T-helper 1 cell treated with Interleukin-12 subunit alpha and Interleukin-12 subunit beta and Interleukin-4 antibody, amounts not matched to agents 30 μg/mL and 1 μg/mL, for 36 hours (primary cell): ENCODE results near the gene PRR16.
"Not testable (repeated sequence)": the region's sequence is repeated elsewhere in the genome, so short reads cannot be mapped to it uniquely, and the experiment has no call there.

ENCODE experiments used
- H3K27ac Mint-ChIP-seq: one replicate; pipeline ENCODE4 v1.8.0; 2021; ENCODE audit warnings: mild to moderate bottlenecking, mixed read lengths
- H3K27me3 Mint-ChIP-seq: one replicate; pipeline ENCODE4 v1.8.0; 2021; ENCODE audit warnings: low read depth, mixed read lengths
- H3K36me3 Mint-ChIP-seq: one replicate; pipeline ENCODE4 v1.8.0; 2021; ENCODE audit warnings: low read depth, mixed read lengths
- H3K4me1 Mint-ChIP-seq: one replicate; pipeline ENCODE4 v1.8.0; 2021; ENCODE audit warnings: low read depth, mixed read lengths
- H3K4me3 Mint-ChIP-seq: one replicate; pipeline ENCODE4 v1.8.0; 2021; ENCODE audit warnings: mild to moderate bottlenecking, moderate library complexity, mixed read lengths
- H3K9me3 Mint-ChIP-seq: one replicate; pipeline ENCODE4 v1.8.0; 2021; ENCODE audit warnings: mixed read lengths

PRR16 gene

DNA sequence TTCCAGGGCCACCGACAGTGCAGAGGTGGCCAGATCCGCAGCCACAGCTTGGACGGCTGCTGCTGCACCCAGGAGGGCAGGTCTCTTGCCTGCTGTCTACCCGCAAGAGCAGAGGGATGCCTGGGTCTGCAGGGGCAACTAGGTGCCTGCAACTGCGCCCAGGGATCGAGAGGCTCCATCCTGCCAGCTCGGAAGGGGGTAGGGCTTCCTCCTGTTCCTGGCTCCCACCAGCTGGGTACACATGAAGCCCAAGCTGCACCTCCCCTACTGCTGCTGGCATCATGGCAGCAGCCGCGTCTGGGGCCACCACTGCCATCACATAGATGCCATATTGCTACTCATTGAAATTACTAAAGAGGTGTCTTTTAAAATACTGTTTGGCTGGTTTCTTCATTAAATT, 12.7 kb upstream of the PRR16 start:
- no peaks in the 10 kb centered on the region for H3K36me3 Mint-ChIP-seq
- no peaks in the 10 kb centered on the region for H3K4me1 Mint-ChIP-seq
- no peak overlapping the region for H3K27ac Mint-ChIP-seq
- no peaks in the 10 kb centered on the region for H3K9me3 Mint-ChIP-seq
- H3K4me3 Mint-ChIP-seq = no peak overlapping the region
- peaks cover 9% of the 10 kb centered on the region for H3K27me3 Mint-ChIP-seq

DNA sequence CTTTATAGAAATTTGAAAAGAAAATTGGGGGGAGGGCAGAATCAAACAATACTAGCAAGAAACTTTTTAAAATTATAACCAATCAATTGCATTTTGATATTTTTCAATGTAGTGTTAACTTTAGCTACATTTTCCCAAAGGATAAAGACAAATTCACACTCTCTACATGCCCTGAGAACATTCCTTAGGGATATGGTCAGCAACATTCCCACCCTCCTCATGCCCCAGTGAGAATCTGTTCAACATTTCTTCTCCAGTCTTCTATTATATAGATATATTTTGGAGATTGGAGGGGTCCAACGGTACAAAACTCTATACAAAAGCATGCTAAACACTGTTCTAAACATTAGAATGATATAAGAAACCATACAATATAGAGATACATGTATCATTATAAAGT, 11.6 kb upstream of the PRR16 start:
- H3K27me3 Mint-ChIP-seq = peaks cover 12% of the 10 kb centered on the region
- H3K27ac Mint-ChIP-seq = no peak overlapping the region
- no peaks in the 10 kb centered on the region for H3K4me1 Mint-ChIP-seq
- H3K36me3 Mint-ChIP-seq = no peaks in the 10 kb centered on the region
- no peaks in the 10 kb centered on the region for H3K9me3 Mint-ChIP-seq
- no peak overlapping the region for H3K4me3 Mint-ChIP-seq

DNA sequence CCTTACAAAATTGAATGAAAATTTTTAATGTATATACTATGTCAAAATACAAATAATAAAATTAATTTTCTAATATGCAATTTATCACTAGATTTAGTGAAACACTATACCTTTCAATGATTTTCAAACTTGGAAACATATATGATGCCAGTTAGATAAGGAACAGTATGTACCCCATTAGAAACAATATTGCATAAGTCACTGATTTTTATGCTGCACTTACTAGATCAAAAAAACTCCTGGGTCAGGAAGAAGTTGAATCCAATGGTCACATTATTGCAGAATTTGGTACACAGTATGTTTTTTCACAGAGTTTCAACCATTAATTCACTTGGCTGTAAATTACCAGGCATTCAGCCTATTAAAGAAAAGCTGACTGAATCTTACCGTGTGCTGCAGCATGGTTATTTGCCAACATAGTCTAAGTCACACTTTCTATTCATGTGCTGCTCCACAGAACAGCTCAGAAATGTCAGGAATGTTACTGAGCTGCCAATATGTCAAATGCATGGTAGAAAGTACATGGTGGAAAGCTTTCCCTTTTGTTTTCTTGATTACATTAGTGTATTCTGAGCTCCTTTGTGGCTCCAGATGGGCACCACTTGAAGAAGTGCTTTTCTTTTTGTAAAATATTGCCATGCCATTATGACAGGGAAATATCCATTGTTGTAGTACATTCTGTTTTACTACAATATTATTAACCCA, 9.9 kb upstream of the PRR16 start:
- no peaks in the 10 kb centered on the region for H3K9me3 Mint-ChIP-seq
- no peak overlapping the region for H3K4me3 Mint-ChIP-seq
- H3K27ac Mint-ChIP-seq = no peak overlapping the region
- peaks cover 12% of the 10 kb centered on the region for H3K27me3 Mint-ChIP-seq
- H3K36me3 Mint-ChIP-seq = no peaks in the 10 kb centered on the region
- no peaks in the 10 kb centered on the region for H3K4me1 Mint-ChIP-seq

DNA sequence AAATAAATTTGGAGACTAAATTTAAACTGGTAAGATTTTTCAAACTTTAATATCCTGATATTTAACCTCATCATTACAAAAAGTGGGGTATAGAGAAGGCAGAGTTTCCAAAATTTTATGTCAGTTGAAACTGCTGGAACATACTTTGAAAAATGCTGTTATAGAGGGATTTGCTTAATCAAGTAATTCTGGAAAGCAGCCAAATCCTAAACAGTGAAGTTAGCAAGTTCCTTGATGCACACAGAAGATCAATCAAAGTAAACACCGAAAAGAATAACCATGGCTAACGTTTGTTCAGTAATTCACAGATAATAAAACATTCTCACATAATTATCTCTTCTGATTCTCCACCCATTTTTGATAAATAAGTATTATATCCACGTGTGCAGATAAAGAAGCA, 8.1 kb upstream of the PRR16 start:
- H3K9me3 Mint-ChIP-seq = no peaks in the 10 kb centered on the region
- peaks cover 14% of the 10 kb centered on the region for H3K27me3 Mint-ChIP-seq
- H3K27ac Mint-ChIP-seq = no peak overlapping the region
- H3K4me1 Mint-ChIP-seq = no peaks in the 10 kb centered on the region
- H3K4me3 Mint-ChIP-seq = no peak overlapping the region
- no peaks in the 10 kb centered on the region for H3K36me3 Mint-ChIP-seq

DNA sequence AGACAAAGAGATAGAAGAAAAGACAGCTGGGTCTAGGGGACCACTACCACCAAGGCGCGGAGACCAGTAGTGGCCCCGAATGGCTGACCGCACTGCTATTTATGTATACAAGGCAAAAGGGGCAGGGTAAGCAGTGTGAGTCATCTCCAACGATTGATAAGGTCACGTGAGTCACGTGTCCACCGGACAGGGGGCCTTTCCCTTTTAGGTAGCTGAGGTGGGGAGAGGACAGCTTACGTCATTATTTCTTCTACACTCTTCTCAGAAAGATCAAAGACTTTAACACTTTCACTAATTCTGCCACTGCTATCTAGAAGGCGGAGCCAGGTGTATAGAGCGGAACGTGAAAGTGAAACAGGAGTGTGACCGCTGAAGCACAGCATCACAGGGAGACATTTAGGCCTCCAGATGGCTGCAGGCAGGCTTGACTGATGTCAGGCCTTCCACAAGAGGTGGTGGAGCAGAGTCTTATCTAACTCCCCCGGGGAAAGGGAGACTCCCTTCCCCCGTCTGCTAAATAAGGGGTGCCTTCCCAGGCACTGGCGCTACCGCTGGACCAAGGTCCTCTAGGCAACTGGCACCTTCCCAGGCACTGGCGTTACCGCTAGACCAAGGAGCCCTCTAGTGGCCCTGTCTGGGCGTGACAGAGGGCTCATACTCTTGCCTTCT, 6.1 kb upstream of the PRR16 start:
- Mint-ChIP-seq H3K27me3 (peaks cover 31% of the 10 kb centered on the region), H3K4me3 (peak overlapping the region; percentile 57), H3K27ac (no peak overlapping the region), H3K9me3 (no peaks in the 10 kb centered on the region), H3K4me1 (no peaks in the 10 kb centered on the region), H3K36me3 (no peaks in the 10 kb centered on the region)

DNA sequence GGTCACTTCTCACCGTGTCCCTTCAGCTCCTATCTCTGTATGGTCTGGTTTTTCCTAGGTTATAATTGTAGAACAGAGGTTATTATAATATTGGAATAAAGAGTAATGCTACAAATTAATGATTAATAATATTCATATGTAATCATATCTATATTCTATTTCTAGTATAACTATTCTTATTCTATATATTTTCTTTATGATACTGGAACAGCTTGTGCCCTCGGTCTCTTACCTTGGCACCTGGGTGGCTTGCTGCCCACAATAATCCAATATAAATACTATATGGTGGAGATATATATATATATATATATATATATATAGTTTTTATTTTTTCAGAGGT, 5.6 kb upstream of the PRR16 start:
- not testable (repeated sequence) for H3K4me1 Mint-ChIP-seq, H3K4me3 Mint-ChIP-seq, H3K36me3 Mint-ChIP-seq, H3K9me3 Mint-ChIP-seq, H3K27ac Mint-ChIP-seq
- H3K27me3 Mint-ChIP-seq = peaks cover 36% of the 10 kb centered on the region

DNA sequence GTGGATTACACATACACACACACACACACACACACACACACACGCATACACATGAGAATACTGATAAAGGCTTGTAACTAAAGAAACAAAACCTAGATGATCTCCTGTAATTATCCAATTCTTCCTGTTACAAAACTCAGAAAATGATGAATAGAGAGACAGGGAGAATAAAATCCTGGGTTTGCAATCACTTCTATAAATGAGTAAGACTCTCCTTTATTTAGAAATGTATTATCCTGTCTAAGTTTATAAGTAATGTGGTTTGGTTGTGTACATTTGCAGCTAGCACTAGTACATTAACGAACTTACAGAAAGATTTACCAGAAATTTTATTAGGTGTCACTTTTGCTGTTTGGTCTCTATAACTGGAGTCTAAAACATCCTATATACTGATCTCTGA, 2.8 kb upstream of the PRR16 start:
- H3K4me3 Mint-ChIP-seq = no peak overlapping the region
- H3K9me3 Mint-ChIP-seq = no peaks in the 10 kb centered on the region
- no peak overlapping the region for H3K27ac Mint-ChIP-seq
- peaks cover 5% of the 10 kb centered on the region for H3K4me1 Mint-ChIP-seq
- H3K27me3 Mint-ChIP-seq = peaks cover 53% of the 10 kb centered on the region
- H3K36me3 Mint-ChIP-seq = no peaks in the 10 kb centered on the region

DNA sequence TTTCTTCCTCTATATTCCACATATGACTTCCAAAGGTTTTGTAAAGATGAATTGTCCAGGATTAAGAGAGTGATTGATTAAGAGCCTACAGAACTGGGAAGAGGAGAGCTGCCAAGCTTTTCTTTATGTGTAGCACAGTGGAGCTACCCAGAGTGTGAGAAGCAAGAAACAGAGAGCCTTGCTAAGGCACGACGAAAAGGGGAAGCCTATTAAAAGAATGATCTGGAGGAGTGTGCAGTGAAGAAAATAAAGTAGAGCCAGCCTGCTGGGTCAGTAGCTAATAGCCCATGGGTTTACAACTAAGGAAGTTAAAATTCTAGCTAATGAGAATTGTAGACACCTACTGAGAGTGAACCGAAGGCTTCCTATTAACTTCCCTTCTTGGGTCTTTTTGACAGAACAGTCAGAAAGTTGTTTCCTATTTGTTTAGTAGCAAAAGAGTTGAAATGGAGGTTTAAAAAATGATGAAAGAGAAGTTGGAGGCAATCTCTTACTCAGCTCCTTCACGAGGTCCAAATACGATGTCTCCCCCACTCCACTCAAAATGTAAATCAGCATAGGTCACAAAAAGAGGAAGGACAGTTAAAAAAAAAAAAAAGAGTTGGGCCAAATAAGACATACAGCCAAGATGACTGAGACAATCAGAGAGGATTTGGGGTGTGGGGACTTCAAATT, 957 bp upstream of the PRR16 start:
- Mint-ChIP-seq H3K4me3 (no peak overlapping the region), H3K27me3 (peaks cover 58% of the 10 kb centered on the region), H3K36me3 (no peaks in the 10 kb centered on the region), H3K9me3 (no peaks in the 10 kb centered on the region), H3K4me1 (peaks cover 5% of the 10 kb centered on the region), H3K27ac (no peak overlapping the region)

DNA sequence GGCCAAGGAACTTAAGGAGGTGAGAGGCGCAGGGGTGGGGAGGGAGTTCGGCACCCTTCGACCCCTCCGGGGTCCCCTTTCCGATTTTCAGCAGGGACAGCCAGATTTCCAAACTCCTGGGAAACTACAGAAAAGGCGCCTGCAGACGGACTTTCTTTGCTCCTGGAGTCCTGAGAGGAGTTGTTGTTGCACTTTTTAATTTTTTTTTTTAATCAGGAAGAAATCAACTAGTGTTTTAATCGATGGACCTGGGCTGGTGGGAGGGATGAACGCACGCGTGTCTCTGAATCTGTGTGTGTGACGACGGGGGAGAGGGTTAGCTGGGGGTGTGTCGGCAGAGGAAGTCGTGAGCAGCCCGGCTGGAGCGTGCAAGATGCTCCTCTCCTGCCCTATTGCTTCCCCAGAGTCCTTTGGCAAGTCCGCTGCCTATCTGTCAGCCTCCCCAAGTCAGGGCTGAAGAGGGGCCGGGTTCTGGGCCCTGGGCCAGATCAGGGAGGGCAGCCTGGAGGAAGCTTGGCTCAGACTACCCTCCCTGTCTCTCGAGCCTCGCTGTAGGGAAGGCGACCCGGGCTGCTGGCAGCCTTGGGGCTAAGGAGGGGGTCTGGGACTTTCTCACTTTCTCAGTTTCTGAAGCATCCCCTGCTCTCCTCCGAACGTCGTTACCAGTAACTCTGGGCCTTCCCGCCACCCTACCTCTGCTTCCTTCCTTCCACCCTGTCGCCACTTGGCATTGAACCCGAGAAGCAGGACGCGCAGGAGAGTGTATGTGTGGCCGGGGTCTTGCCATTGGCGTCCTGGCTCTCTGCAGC, 731 bp downstream of the PRR16 start:
- peak overlapping the region; percentile 11 for H3K4me3 Mint-ChIP-seq
- H3K9me3 Mint-ChIP-seq = no peaks in the 10 kb centered on the region
- peaks cover 62% of the 10 kb centered on the region for H3K27me3 Mint-ChIP-seq
- no peaks in the 10 kb centered on the region for H3K36me3 Mint-ChIP-seq
- no peak overlapping the region for H3K27ac Mint-ChIP-seq
- peaks cover 5% of the 10 kb centered on the region for H3K4me1 Mint-ChIP-seq

DNA sequence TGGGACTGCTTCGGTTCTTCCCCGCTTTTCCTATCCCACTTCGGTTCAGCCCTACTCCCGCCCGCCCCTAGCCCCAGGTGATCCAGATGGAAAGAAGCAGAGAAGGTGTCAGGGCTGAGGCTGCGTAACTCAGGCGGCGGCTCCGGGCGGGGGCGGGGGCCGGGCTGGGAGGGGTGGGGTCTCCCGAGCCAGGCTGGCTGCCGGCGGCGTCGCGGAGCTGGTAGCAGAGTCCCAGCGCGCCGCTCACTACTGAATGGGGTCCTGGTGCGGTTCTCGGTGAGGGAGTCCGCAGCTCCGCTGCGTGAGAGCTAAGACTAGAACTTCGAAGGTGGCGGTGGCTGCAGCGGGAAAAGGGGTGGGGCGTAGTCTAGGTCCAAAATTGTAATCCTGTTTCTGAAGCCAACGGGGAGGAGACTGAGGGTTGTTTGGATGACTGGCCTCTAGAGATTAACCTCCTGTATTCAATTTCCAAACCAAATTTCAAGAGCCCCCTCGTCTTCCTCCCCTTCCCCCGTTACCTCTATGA, 1.4 kb downstream of the PRR16 start:
- H3K27ac Mint-ChIP-seq = no peak overlapping the region
- no peaks in the 10 kb centered on the region for H3K9me3 Mint-ChIP-seq
- H3K36me3 Mint-ChIP-seq = no peaks in the 10 kb centered on the region
- peaks cover 5% of the 10 kb centered on the region for H3K4me1 Mint-ChIP-seq
- peaks cover 62% of the 10 kb centered on the region for H3K27me3 Mint-ChIP-seq
- no peak overlapping the region for H3K4me3 Mint-ChIP-seq

DNA sequence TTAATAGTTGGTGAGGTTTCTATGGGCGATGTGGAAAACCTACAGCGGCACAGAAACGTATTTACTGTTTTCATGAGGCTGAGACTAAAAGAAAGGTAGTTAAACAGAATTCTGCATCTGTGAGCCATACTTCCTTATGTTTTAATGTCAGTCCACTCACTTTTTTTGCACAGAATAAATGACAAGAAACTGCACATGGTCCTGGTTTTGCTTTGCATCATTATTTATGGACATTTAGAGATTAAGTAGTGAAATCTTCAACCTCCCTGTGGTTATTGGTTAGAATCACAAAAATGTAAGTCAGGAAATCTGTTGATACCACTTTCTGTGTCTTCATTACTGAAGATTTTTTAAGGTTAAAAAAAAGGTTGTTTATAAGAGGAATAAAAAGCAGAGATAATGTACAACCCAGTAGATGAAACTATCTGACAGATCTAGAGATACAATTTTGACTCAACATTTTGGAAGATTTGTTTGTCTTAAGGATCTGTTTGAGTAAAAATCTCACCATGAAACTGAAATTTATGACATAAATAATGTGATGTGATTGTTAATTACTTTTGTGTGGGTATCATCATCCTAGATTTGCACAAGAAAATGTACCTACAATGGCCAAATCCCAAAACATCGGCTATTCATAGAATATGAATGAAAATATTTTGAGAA, 2.4 kb downstream of the PRR16 start:
- Mint-ChIP-seq H3K4me3 (no peak overlapping the region), H3K27ac (no peak overlapping the region), H3K27me3 (peaks cover 55% of the 10 kb centered on the region), H3K4me1 (peaks cover 5% of the 10 kb centered on the region), H3K36me3 (no peaks in the 10 kb centered on the region), H3K9me3 (no peaks in the 10 kb centered on the region)

DNA sequence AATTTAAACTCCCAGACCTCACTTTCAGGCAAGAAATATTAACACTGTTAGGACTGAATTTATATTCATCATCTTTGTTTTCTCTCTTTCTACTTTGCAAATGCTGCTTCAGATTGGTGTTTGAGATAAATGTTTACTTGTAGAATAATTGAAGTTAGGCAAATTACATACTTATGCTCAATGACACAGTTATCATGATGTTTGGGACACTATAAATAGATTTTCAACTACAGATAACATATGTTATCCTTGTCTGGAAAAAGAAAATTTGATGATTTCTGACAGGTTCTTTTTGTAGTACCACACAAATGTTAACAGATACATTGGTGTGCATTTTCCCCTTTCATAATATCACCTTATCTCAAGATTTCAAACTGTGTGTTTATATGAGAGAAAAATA, 7.9 kb downstream of the PRR16 start:
- Mint-ChIP-seq H3K27me3 (peaks cover 8% of the 10 kb centered on the region), H3K4me1 (no peaks in the 10 kb centered on the region), H3K9me3 (no peaks in the 10 kb centered on the region), H3K4me3 (no peak overlapping the region), H3K27ac (no peak overlapping the region), H3K36me3 (no peaks in the 10 kb centered on the region)

DNA sequence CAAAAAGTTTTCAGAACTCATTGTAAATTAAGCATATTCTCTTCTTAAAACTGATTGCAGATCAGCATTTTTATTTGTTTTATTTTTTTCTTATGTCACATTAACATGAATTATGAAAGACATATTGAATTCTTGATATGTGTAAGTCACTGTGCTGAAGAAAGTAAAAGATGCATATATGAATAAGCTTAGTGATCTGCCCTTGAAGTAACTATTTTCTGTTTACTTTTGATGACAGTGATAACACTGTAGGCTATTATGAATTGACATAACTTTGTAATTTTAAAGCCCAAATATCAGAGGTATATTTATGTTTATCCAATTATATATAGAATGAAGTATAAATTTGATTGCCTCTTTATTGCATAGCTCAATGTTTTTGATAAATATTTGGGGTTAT, 8.8 kb downstream of the PRR16 start:
- Mint-ChIP-seq H3K36me3 (no peaks in the 10 kb centered on the region), H3K27me3 (peaks cover 6% of the 10 kb centered on the region), H3K27ac (no peak overlapping the region), H3K4me3 (no peak overlapping the region), H3K4me1 (no peaks in the 10 kb centered on the region), H3K9me3 (no peaks in the 10 kb centered on the region)

DNA sequence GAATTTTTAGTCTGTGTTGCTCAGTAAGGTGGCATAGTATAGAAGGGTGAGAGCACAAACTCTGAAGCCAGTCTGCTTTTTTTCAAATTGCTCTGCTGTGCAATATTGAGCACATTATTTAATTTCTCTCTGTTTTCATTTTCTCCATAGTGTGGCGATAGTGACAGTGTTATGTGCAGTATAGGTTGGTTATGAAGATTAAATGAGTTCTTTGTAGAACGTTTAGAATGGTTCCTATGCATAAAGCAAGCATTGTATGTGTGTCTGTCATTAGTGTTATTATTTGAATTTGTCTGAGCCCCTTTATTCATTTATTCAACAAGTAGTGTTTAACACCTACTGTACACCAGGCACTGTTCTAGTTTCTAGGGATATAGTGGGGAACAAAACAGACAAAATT, 9.2 kb downstream of the PRR16 start:
- H3K27ac Mint-ChIP-seq = no peak overlapping the region
- H3K36me3 Mint-ChIP-seq = no peaks in the 10 kb centered on the region
- no peak overlapping the region for H3K4me3 Mint-ChIP-seq
- H3K9me3 Mint-ChIP-seq = no peaks in the 10 kb centered on the region
- H3K27me3 Mint-ChIP-seq = peaks cover 4% of the 10 kb centered on the region
- H3K4me1 Mint-ChIP-seq = no peaks in the 10 kb centered on the region
